Omental fat pad (tissue), 4 donors: ENCODE data around the gene ALDH1A3. TPM values are rescaled to one million over a fixed set of nuclear protein-coding genes. Genes with fewer than 3 reads are reported as not detected.

Experiments used
- ATAC-seq: fragments of 150-250 bp; one replicate; pipeline ENCODE4 v1.9.1; 2016; ENCODE audit warnings: mild to moderate bottlenecking, moderate library complexity; ENCODE audit not compliant: low FRiP score
- DNase-seq: peaks from one replicate; pipeline ENCODE4 v3.0.0-alpha.2; 2019; ENCODE audit warnings: low spot score
- total RNA-seq, 4 donors: library from RNA; depleted of rRNA; stranded (reverse); fragments of >200 nt; gene quantifications; one replicate each; pipeline ENCODE4 v1.1.0, GENCODE V29; 2016
- TF ChIP-seq, protein P1 (sequence below), 3 donors: fragments of 450-650 bp; IDR thresholded peaks; one replicate each; pipeline ENCODE4 v1.5.1; 2016 to 2017; ENCODE audit warnings: antibody characterized with exemption in 3 of 3, mild to moderate bottlenecking in 3 of 3, moderate library complexity in 2 of 3

The ALDH1A3 gene
- total RNA-seq, 4 donors from 2014 or later = 61.3 to 1,088 (median 519) TPM

DNA sequence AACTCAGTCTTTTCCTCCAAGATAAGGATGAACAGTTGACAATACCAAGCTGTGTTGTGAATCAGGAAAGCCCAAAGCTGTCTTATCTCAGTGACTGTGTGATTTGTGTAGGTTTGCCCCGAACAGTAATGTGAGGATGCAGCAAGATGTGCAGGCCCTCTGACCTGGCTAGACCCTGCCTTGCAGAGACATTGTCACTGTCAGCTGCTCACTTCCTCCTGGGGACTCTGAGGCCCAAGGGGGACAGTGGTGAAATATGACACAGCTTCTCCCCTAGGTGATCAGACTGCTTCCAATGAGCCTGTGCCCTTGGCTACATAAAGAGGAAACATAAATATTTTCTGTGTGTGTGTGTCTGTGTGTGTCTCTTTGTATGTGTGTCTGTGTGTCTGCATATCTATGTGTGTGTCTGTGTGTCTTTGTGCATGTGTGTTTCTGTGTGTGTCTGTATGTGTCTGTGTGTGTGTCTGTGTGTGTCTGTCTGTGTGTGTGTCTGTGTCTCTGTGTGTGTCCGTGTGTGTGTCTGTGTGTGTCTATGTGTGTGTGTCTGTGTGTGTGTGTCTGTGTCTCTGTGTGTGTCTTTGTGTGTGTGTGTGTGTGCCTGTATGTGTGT, 61.2 kb downstream of the ALDH1A3 start:
- no peak for ATAC-seq
- DNase-seq = no peak
- TF ChIP-seq, protein P1, sequence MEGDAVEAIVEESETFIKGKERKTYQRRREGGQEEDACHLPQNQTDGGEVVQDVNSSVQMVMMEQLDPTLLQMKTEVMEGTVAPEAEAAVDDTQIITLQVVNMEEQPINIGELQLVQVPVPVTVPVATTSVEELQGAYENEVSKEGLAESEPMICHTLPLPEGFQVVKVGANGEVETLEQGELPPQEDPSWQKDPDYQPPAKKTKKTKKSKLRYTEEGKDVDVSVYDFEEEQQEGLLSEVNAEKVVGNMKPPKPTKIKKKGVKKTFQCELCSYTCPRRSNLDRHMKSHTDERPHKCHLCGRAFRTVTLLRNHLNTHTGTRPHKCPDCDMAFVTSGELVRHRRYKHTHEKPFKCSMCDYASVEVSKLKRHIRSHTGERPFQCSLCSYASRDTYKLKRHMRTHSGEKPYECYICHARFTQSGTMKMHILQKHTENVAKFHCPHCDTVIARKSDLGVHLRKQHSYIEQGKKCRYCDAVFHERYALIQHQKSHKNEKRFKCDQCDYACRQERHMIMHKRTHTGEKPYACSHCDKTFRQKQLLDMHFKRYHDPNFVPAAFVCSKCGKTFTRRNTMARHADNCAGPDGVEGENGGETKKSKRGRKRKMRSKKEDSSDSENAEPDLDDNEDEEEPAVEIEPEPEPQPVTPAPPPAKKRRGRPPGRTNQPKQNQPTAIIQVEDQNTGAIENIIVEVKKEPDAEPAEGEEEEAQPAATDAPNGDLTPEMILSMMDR (IDR thresholded peaks at IDR 0.05) = no peak

DNA sequence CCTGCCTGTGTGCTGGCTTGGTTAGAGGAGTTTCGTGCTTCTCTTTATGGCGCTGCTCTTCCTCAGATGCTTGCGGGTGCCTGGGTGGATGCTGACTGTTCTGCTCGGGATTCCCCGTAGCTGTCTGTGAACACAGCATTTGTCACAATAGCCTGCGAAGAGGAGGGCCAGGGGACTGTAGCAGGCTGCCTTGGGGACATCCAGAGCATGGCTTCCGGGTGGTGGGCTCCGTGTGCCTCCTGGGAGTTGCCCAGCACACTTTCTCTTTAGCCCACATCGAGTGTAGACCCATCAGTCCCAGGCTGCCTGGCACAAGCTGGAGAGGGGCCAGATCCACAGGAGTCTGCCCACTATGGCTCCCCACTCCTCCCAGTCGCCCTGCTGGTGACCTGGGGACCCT, 61.9 kb downstream of the ALDH1A3 start:
- ATAC-seq (no peak), DNase-seq (no peak)
- TF ChIP-seq, protein P1 (IDR thresholded peaks at IDR 0.05) = no peak

- TF ChIP-seq, protein P1 (IDR thresholded peaks at IDR 0.05) = no peak
- DNase-seq (no peak), ATAC-seq (no peak)
Observed at GRCh38 chr15:100942656-100943425, 63.2 kb downstream of the ALDH1A3 start.

DNA sequence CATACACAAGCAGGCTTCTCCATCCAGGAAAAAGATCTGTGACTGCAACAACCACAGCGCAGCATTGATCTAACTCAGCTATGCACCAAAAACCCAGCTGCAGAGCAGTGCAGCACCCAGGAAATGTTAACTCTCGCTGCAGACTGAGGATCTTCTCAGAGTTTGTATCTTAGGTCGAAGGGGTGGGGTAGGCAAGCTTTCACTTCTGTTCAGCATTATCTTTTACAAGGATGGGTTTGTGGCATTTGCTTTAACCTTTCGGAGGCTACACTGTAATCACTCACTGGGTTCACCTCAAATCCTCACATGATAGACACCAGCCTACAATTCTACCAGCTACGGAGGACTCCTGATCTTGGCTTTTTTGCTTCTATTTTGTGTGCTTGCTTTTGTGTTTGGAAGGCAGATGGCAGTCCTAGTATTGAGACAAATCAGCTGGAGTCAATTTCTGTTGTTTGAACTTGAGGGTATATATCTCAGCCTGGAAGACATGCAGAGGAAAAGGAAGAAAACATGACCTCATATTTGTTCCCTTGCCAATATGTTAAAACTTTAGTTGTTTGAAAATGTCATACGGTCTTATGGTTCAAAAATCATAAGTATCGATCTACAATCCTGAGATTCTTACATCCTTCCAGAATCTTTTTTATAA, 64.7 kb downstream of the ALDH1A3 start:
- no peak for DNase-seq
- TF ChIP-seq, protein P1 (IDR thresholded peaks at IDR 0.05) = no peak
- no peak for ATAC-seq

DNA sequence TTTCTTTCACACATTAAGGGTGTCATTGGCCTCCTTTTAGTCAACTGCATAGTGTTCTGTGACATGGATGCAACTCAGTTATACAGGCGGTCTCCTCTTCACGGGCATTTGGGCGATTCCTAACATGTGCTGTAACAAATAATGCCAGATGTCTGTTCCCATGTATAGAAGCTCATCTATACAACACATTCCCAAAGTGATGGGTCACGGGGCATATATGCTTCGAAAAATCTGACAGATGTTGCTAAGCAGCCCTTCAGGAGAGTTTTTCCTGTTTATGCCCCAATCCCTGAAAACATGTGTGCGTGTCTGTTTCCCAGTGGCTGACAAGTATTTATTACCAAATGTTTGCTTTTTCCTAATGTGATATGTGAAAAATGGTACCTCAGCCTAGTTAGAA, 65.4 kb downstream of the ALDH1A3 start:
- no peak for ATAC-seq
- DNase-seq = no peak
- TF ChIP-seq, protein P1 (IDR thresholded peaks at IDR 0.05) = no peak

- DNase-seq (no peak), ATAC-seq (no peak)
- TF ChIP-seq, protein P1 (IDR thresholded peaks at IDR 0.05) = no peak
Observed at GRCh38 chr15:100947760-100948429, 68.3 kb downstream of the ALDH1A3 start.
